ENCODE data around the gene ENTREP1.

GRCh38 chr9:69376651-69377050 is 51.6 kb downstream of the ENTREP1 start:
- TF ChIP-seq, protein P1, sequence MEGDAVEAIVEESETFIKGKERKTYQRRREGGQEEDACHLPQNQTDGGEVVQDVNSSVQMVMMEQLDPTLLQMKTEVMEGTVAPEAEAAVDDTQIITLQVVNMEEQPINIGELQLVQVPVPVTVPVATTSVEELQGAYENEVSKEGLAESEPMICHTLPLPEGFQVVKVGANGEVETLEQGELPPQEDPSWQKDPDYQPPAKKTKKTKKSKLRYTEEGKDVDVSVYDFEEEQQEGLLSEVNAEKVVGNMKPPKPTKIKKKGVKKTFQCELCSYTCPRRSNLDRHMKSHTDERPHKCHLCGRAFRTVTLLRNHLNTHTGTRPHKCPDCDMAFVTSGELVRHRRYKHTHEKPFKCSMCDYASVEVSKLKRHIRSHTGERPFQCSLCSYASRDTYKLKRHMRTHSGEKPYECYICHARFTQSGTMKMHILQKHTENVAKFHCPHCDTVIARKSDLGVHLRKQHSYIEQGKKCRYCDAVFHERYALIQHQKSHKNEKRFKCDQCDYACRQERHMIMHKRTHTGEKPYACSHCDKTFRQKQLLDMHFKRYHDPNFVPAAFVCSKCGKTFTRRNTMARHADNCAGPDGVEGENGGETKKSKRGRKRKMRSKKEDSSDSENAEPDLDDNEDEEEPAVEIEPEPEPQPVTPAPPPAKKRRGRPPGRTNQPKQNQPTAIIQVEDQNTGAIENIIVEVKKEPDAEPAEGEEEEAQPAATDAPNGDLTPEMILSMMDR (IDR thresholded peaks at IDR 0.05; ENCODE audit: low read length), result no peak
- TF ChIP-seq EZH2 (IDR thresholded peaks at IDR 0.05; ENCODE audit: borderline replicate concordance, low read length), result no peak
